Neural progenitor cell (in vitro differentiated cells): ENCODE data around the gene THUMPD2.

Source experiments
- EZH2phosphoT487 ChIP-seq: fragments of 200-600 bp; sonication (generic); IDR thresholded peaks from 2 replicates; pipeline ENCODE4 v1.6.1; 2017; ENCODE audit warnings: antibody characterized with exemption
- TF ChIP-seq, protein P1 (sequence below): fragments of 200-600 bp; sonication (generic); IDR thresholded peaks from 2 replicates; pipeline ENCODE4 v1.5.1; 2017; ENCODE audit warnings: antibody characterized with exemption, mild to moderate bottlenecking

DNA sequence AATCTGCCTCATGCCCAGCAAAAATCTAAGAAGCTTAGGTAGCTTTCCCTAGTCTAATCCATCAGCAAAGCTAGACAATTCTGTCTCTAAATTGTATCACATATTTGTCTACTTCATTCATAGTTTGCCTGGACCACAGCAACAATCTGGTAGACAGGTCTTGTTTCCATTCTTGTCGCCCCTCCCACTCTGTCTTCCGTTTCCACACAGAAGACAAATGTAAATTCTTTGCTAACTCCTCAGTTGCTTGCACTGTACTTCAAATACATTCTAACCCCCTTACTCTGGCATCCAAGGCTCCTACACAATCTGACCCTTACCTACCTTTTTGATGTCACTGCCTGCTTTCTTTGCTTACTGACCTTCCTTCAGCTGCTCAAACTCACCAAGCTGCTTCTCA is 40.1 kb downstream of the THUMPD2 start:
- TF ChIP-seq, protein P1, sequence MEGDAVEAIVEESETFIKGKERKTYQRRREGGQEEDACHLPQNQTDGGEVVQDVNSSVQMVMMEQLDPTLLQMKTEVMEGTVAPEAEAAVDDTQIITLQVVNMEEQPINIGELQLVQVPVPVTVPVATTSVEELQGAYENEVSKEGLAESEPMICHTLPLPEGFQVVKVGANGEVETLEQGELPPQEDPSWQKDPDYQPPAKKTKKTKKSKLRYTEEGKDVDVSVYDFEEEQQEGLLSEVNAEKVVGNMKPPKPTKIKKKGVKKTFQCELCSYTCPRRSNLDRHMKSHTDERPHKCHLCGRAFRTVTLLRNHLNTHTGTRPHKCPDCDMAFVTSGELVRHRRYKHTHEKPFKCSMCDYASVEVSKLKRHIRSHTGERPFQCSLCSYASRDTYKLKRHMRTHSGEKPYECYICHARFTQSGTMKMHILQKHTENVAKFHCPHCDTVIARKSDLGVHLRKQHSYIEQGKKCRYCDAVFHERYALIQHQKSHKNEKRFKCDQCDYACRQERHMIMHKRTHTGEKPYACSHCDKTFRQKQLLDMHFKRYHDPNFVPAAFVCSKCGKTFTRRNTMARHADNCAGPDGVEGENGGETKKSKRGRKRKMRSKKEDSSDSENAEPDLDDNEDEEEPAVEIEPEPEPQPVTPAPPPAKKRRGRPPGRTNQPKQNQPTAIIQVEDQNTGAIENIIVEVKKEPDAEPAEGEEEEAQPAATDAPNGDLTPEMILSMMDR: no peak
- no peak for TF ChIP-seq EZH2phosphoT487
